Measurements from ENCODE around the gene HIC1.

HIC1 gene

GRCh38 chr17:2023256-2023655, 31.6 kb upstream of the HIC1 start:
- DNase-seq (ENCODE audit: extremely low read depth, low read depth) = no peak
- TF ChIP-seq, protein P1, sequence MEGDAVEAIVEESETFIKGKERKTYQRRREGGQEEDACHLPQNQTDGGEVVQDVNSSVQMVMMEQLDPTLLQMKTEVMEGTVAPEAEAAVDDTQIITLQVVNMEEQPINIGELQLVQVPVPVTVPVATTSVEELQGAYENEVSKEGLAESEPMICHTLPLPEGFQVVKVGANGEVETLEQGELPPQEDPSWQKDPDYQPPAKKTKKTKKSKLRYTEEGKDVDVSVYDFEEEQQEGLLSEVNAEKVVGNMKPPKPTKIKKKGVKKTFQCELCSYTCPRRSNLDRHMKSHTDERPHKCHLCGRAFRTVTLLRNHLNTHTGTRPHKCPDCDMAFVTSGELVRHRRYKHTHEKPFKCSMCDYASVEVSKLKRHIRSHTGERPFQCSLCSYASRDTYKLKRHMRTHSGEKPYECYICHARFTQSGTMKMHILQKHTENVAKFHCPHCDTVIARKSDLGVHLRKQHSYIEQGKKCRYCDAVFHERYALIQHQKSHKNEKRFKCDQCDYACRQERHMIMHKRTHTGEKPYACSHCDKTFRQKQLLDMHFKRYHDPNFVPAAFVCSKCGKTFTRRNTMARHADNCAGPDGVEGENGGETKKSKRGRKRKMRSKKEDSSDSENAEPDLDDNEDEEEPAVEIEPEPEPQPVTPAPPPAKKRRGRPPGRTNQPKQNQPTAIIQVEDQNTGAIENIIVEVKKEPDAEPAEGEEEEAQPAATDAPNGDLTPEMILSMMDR (IDR thresholded peaks at IDR 0.05; ENCODE audit: low read depth, low read length) = no peak

DNA sequence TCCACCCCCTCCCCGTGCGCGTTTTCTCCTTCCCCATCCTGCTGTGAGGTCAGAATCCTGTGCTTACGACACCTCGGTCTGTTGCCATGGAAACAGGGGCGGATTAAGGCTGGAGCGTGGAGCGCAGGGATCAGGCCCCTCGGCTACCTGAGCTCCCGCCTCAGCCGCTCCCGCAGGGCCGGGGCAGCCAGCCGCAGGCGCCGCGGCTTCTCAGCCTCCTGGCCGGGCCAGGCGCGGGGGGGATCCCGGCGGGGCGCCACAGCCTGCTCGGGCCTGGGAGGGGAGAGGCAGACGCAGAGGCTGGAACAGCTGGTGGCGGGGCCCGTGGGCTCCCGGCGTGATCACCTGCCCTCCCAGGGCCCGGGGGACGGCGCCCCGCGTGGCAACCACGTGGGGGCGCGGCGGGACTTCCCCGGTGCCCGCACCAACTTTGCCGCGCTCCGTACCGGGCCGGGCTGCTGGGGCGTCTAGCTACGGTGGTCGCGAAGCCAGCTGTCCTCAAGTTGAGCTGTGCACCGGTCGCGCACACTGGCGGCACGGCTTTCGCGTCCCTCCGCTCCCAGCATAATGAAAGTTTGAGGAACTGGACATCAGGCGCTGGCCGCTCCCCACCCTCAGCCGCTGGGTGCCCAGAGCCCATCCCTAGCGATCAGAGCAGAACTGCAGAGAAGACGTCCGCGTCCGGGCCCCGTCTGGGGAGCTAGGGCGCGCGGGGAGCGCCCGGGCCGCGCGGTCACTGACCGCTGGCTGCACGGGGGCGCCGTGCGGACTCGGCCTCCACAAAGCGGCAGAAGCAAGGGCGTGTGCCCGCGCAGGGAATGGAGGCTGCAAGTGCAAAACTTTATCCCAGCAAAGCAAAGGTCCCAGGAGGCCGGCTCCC, 31.0 kb upstream of the HIC1 start:
- TF ChIP-seq, protein P1 (IDR thresholded peaks at IDR 0.05; ENCODE audit: low read depth, low read length) = no peak
- DNase-seq (ENCODE audit: extremely low read depth, low read depth) = no peak

DNA sequence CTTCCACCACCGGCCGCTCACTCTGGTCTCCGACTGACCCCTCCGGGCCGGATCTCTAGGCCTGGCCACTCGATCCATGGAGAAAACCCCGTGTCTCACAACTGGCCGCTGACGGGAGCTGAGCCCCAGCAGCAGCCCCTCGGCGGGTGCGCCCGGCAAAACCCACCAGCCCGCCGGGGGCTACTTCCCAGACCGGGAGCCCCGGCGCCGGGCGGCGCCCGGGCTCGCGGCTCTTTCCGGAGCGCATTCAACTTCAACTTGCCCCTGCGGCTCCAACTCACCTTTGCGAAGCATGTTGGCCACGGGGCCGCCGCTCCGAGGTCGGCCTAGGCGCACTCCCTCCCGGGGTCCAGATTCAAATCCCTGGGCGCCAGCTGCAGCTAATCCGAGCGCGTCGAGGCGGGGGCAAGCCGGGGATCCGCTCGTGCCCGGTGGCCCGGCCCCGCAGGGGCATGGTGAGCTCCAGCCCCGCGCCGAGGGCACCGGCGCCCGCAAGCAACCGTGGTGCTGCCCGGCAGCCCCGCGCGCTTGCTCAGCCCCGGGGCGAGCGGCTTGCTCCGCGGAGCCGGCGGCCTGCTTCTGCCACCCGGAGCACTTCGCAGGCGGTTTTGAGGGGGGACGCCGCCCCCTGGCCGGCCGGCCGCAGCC, 30.2 kb upstream of the HIC1 start:
- TF ChIP-seq, protein P1 (IDR thresholded peaks at IDR 0.05; ENCODE audit: low read depth, low read length) = no peak
- no peak for DNase-seq (ENCODE audit: extremely low read depth, low read depth)

GRCh38 chr17:2025220-2025621, 29.7 kb upstream of the HIC1 start, which contains the start of gene RTN4RL1:
TSS of gene RTN4RL1 (minus strand) at chr17:2025334. CDS start at chr17:2024865, 469 bp downstream.
- no peak for DNase-seq (ENCODE audit: extremely low read depth, low read depth)
- TF ChIP-seq, protein P1 (IDR thresholded peaks at IDR 0.05; ENCODE audit: low read depth, low read length) = no peak

DNA sequence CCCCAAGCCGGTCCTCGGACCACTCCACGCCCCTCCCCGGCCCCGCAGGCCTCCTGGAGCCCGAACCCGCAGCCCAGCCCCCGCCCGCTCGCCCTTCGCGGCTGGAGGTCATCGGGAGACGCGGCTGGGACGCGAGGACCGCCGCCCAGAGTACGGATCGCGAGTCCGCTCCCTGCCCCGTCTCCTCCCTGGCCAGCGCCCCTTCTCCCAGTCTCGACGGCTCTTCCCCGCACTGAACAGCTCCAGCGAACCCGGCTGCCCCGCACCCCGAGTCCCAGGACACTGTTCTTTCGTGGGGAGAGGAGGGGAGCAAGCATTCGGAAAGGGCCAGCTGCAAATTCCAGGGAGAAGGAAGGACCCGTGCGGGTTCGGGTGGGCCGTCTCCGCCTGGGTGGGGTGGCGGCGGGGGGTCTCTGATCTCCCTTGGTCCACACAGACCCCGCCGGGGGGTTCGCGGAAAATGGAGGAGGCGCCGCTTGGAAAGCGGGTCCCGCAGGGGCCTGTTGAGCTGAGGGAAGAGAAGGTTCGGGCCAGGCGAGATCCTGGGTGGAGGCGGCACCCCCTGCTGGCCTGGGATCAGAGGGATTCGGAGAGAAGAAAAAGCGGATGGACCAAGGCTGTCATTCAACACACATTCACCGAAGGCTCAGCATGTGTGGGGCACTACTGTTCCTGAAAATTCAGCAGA, 29.1 kb upstream of the HIC1 start:
- no peak for DNase-seq (ENCODE audit: extremely low read depth, low read depth)
- TF ChIP-seq, protein P1 (IDR thresholded peaks at IDR 0.05; ENCODE audit: low read depth, low read length) = peak; percentile 88

GRCh38 chr17:2027528-2028233, 27.2 kb upstream of the HIC1 start:
- no peak for DNase-seq (ENCODE audit: extremely low read depth, low read depth)
- TF ChIP-seq, protein P1 (IDR thresholded peaks at IDR 0.05; ENCODE audit: low read depth, low read length) = no peak

Data from AG09319 (cell line).